Natural killer cell (primary cell): ENCODE data around the gene SLC44A5. TPM values are rescaled to one million over a fixed set of nuclear protein-coding genes. Genes with fewer than 3 reads are reported as not detected.
A peak's percentile ranks its signal among the peaks of the same experiment; 100 is the strongest.

ENCODE experiments used
- ATAC-seq, 3 donors: fragments of 150-1000 bp in 2 of 3; fragments of 200-7000 bp in 1 of 3; cut with Tn5 transposase; 1 replicate in 1 of 3; 2 replicates in 2 of 3; pipeline ENCODE4 v1.10.0; 2021; ENCODE audit warnings: mild to moderate bottlenecking in 2 of 3, moderate library complexity in 2 of 3
- DNase-seq, 2 donors: peaks; one replicate each; pipeline versions ENCODE4 v3.0.0 to v3.0.0-alpha.2; 2013 to 2021; ENCODE audit warnings: mixed read lengths in 1 of 2
- H3K27ac ChIP-seq: one replicate; pipeline ENCODE4 v1.5.1; 2013; ENCODE audit warnings: mild to moderate bottlenecking, low read length
- H3K27me3 ChIP-seq: one replicate; pipeline ENCODE4 v1.6.1; 2013; ENCODE audit warnings: low read length; ENCODE audit not compliant: control insufficient read depth, insufficient read depth
- H3K36me3 ChIP-seq: one replicate; pipeline ENCODE4 v1.6.1; 2013; ENCODE audit warnings: low read length; ENCODE audit not compliant: control insufficient read depth, insufficient read depth
- H3K4me1 ChIP-seq: one replicate; pipeline ENCODE4 v1.6.1; 2013; ENCODE audit warnings: low read length; ENCODE audit not compliant: control insufficient read depth, insufficient read depth
- H3K4me3 ChIP-seq: one replicate; pipeline ENCODE4 v1.5.1; 2013; ENCODE audit warnings: low read length
- H3K9me3 ChIP-seq: one replicate; pipeline ENCODE4 v1.6.1; 2013; ENCODE audit warnings: low read length; ENCODE audit not compliant: control insufficient read depth, insufficient read depth
- H3K27ac Mint-ChIP-seq, 2 donors: one replicate each; pipeline ENCODE4 v1.8.0; 2022; ENCODE audit warnings: mild to moderate bottlenecking in 2 of 2, mixed read lengths in 2 of 2, moderate library complexity in 1 of 2
- H3K27me3 Mint-ChIP-seq, 2 donors: one replicate each; pipeline ENCODE4 v1.8.0; 2022; ENCODE audit warnings: low read depth in 2 of 2, mixed read lengths in 2 of 2
- H3K36me3 Mint-ChIP-seq: one replicate; pipeline ENCODE4 v1.8.0; 2022; ENCODE audit warnings: mixed read lengths
- H3K4me1 Mint-ChIP-seq, 2 donors: one replicate each; pipeline ENCODE4 v1.8.0; 2022; ENCODE audit warnings: mixed read lengths in 2 of 2
- H3K4me3 Mint-ChIP-seq: one replicate; pipeline ENCODE4 v1.8.0; 2022; ENCODE audit warnings: mild to moderate bottlenecking, moderate library complexity, mixed read lengths
- H3K9me3 Mint-ChIP-seq, 2 donors: one replicate each; pipeline ENCODE4 v1.8.0; 2022; ENCODE audit warnings: mixed read lengths in 2 of 2
- WGBS: methylation state at CpG from one replicate; pipeline ENCODE4 v1.1.7; 2013; ENCODE audit warnings: missing lambda C conversion rate; ENCODE audit not compliant: insufficient coverage; 5-methylcytosine and 5-hydroxymethylcytosine counted together
- intact Hi-C: fragments of 100-400 bp; cut with micrococcal nuclease; formaldehyde crosslinking; loops from one replicate; pipeline ENCODE4 v1.14.2; 2022
- total RNA-seq, 4 donors: library from RNA; stranded (reverse); fragments of 120-200 nt in 1 of 4; gene quantifications; one replicate each; pipeline versions ENCODE4 v1.2.3 to v1.2.4, GENCODE V29; 2013 to 2022
- TF ChIP-seq, protein P1 (sequence below): fragments of 200-600 bp; IDR thresholded peaks from one replicate; pipeline ENCODE4 v1.8.0; 2022; ENCODE audit warnings: antibody characterized with exemption

Gene SLC44A5
- total RNA-seq, 3 donors from 2014 or later (not counting 1 experiment from before 2014, with no cell fraction given): 0.15 to 1.2 TPM; not detected in 1

DNA sequence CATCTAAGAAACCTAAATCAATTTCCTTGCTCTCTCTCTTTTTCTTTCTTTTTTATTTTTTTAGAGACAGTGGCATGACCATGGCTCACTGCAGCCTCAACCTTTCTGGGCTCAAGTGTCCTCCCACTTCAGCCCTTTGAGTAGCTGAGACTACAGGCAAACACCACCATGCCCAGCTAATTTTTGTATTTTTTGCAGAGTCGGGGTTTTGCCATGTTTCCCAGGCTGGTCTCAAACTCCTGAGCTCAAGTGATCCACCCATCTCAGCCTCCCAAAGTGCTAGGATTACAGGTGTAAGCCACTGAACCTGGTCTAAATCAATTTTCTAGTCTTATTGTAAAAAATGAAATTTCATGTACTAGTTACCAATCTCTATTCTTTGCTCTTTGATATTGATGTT is 367.8 kb downstream of the SLC44A5 start:
- 70% methylated on average over 1 of the region's 1 CpG for WGBS
- Mint-ChIP-seq H3K4me3 (no peak overlapping the region), H3K27me3 (no peaks in the 10 kb centered on the region), H3K9me3 (peaks cover 0 to 2% of the 10 kb centered on the region in 2 donors), H3K27ac (no peak overlapping the region), H3K4me1 (no peaks in the 10 kb centered on the region), H3K36me3 (no peaks in the 10 kb centered on the region)
- ATAC-seq (no peak), DNase-seq (no peak)
- no peak overlapping the region for H3K27ac ChIP-seq
- no peaks in the 10 kb centered on the region for H3K27me3 ChIP-seq
- H3K4me1 ChIP-seq: no peaks in the 10 kb centered on the region
- H3K36me3 ChIP-seq: no peaks in the 10 kb centered on the region
- no peaks in the 10 kb centered on the region for H3K9me3 ChIP-seq
- intact Hi-C loops: no loop called here
- TF ChIP-seq, protein P1, sequence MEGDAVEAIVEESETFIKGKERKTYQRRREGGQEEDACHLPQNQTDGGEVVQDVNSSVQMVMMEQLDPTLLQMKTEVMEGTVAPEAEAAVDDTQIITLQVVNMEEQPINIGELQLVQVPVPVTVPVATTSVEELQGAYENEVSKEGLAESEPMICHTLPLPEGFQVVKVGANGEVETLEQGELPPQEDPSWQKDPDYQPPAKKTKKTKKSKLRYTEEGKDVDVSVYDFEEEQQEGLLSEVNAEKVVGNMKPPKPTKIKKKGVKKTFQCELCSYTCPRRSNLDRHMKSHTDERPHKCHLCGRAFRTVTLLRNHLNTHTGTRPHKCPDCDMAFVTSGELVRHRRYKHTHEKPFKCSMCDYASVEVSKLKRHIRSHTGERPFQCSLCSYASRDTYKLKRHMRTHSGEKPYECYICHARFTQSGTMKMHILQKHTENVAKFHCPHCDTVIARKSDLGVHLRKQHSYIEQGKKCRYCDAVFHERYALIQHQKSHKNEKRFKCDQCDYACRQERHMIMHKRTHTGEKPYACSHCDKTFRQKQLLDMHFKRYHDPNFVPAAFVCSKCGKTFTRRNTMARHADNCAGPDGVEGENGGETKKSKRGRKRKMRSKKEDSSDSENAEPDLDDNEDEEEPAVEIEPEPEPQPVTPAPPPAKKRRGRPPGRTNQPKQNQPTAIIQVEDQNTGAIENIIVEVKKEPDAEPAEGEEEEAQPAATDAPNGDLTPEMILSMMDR: no peak
- H3K4me3 ChIP-seq: no peak overlapping the region

DNA sequence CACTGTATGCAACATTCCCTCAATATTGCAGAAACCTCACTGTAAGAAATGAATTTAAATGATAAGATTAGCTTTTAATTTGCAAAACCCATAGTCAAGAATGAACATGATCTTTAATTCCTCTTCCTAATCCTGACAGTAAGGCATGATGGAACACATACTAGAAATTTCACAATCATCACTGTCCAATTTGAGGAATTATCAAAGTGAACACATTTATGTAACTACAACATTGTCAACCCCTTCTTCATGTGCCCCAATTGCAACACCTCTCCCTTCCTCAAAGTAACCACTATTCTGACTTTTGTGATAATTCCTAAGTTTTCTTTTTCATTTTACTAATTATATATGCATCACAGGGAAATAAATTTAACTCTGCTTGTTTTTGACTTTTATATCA is 373.6 kb downstream of the SLC44A5 start:
- Mint-ChIP-seq H3K36me3 (no peaks in the 10 kb centered on the region), H3K27me3 (no peaks in the 10 kb centered on the region), H3K4me3 (no peak overlapping the region), H3K27ac (no peak overlapping the region), H3K4me1 (no peaks in the 10 kb centered on the region), H3K9me3 (no peaks in the 10 kb centered on the region)
- intact Hi-C loops: no loop called here
- ATAC-seq (no peak), DNase-seq (no peak)
- H3K9me3 ChIP-seq: no peaks in the 10 kb centered on the region
- H3K27me3 ChIP-seq: no peaks in the 10 kb centered on the region
- H3K36me3 ChIP-seq: no peaks in the 10 kb centered on the region
- H3K27ac ChIP-seq: no peak overlapping the region
- no peaks in the 10 kb centered on the region for H3K4me1 ChIP-seq
- TF ChIP-seq, protein P1: no peak
- H3K4me3 ChIP-seq: no peak overlapping the region

DNA sequence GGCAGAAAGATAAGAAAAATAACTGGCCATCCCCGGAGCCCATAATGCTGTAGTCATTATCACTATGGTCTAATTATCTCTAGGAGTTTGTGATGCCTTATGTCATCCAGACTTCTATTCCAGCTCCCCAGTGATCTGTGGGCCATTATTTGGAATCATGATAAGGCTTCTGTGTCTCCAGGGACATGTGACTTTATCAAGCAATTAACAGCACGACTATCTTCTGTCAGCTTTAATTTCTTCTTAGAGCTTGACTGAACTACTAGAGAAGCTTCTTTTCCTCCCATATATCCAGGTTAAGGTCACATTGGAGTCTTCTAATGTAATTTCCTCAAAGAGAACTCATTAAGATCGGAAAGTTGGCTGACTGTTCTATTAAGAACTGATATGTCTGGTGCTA is 376.4 kb downstream of the SLC44A5 start:
- H3K36me3 Mint-ChIP-seq: no peaks in the 10 kb centered on the region
- H3K27ac Mint-ChIP-seq: no peak overlapping the region
- intact Hi-C loops: no loop called here
- Histone ChIP-seq H3K27me3 (no peaks in the 10 kb centered on the region), H3K4me3 (no peak overlapping the region), H3K27ac (no peak overlapping the region), H3K4me1 (no peaks in the 10 kb centered on the region), H3K36me3 (no peaks in the 10 kb centered on the region), H3K9me3 (no peaks in the 10 kb centered on the region)
- no peaks in the 10 kb centered on the region for H3K4me1 Mint-ChIP-seq
- TF ChIP-seq, protein P1: no peak
- H3K27me3 Mint-ChIP-seq: no peaks in the 10 kb centered on the region
- no peaks in the 10 kb centered on the region for H3K9me3 Mint-ChIP-seq
- WGBS: 73% methylated on average over 3 of the region's 3 CpGs
- ATAC-seq (no peak), DNase-seq (no peak)
- no peak overlapping the region for H3K4me3 Mint-ChIP-seq

DNA sequence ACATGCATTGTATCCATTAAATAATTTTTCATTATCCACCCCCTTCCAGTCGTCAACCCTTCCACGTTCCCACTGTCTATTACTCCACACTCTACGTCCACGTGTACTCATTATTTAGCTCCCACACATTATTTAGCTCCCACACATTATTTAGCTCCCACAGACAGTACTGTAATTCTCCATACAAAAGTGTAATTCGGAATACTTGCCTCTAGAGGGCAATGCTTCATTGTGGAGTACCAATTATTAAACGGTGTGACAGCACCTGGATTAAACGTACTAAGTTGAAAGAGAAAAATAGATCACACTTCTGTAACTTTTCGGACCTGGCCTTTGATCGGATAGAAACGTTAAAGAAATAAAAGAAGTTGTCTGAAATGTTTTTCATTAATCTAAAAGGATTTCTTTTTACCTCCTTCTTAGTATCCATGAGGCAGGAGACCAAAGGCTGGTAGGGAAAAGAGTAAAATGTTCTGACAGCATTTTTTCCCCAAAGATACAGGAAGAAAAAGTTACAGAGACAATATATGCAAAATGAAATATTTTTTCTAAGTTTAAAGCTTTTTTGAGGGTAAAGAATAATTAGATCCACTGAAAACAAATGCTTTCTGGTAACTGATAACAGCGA is 377.5 kb downstream of the SLC44A5 start:
- Mint-ChIP-seq H3K27me3 (no peaks in the 10 kb centered on the region), H3K4me3 (no peak overlapping the region), H3K36me3 (no peaks in the 10 kb centered on the region), H3K9me3 (no peaks in the 10 kb centered on the region), H3K27ac (no peak overlapping the region), H3K4me1 (no peaks in the 10 kb centered on the region)
- intact Hi-C loops: no loop called here
- ATAC-seq (peak in 1 of 3 donors; percentile 50), DNase-seq (peak in 1 of 2 donors; percentile 35)
- Histone ChIP-seq H3K9me3 (no peaks in the 10 kb centered on the region), H3K4me3 (no peak overlapping the region), H3K27me3 (no peaks in the 10 kb centered on the region), H3K27ac (no peak overlapping the region), H3K4me1 (no peaks in the 10 kb centered on the region), H3K36me3 (no peaks in the 10 kb centered on the region)
- 10% methylated on average over 8 of the region's 11 CpGs for WGBS
- TF ChIP-seq, protein P1: peak; percentile 15
